Fibroblast of villous mesenchyme (primary cell): Measurements from ENCODE around the gene SUSD5. TPM values are rescaled to one million over a fixed set of nuclear protein-coding genes. Genes with fewer than 3 reads are reported as not detected.
"Not testable (repeated sequence)": the region's sequence is repeated elsewhere in the genome, so short reads cannot be mapped to it uniquely, and the experiment has no call there.

Experiments
- DNase-seq: peaks from one replicate; pipeline ENCODE4 v3.0.0-alpha.2; 2010; ENCODE audit warnings: low read depth
- H3K4me3 ChIP-seq: 2 replicates; pipeline ENCODE4 v1.5.1; 2011; ENCODE audit warnings: low read depth, mild to moderate bottlenecking, low read length
- CTCF ChIP-seq: IDR thresholded peaks from 2 replicates; pipeline ENCODE4 v1.5.1; 2012; ENCODE audit warnings: low read depth, mild to moderate bottlenecking, low read length; ENCODE audit not compliant: insufficient read depth
- small RNA-seq: library from RNA; depleted of rRNA; stranded (forward); fragments of <200 nt; gene quantifications from one replicate; pipeline ENCODE3, GENCODE V24; 2012
- total RNA-seq: library from RNA; depleted of rRNA; stranded (reverse); fragments of >200 nt; gene quantifications from 2 replicates; pipeline ENCODE4 v1.2.3, GENCODE V29; 2012

SUSD5 gene
- total RNA-seq, 1 donor = 2.2 TPM

GRCh38 chr3:33111581-33111980, 107.0 kb downstream of the SUSD5 start:
- DNase-seq = no peak
- no peak for TF ChIP-seq CTCF
- H3K4me3 ChIP-seq = no peak overlapping the region

GRCh38 chr3:33106854-33107253, 111.8 kb downstream of the SUSD5 start:
- not testable (repeated sequence) for DNase-seq, H3K4me3 ChIP-seq

GRCh38 chr3:33105341-33105948, 113.2 kb downstream of the SUSD5 start:
- no peak for TF ChIP-seq CTCF
- H3K4me3 ChIP-seq = no peak overlapping the region
- DNase-seq = no peak

GRCh38 chr3:33104803-33105202, 113.8 kb downstream of the SUSD5 start:
- DNase-seq = no peak
- TF ChIP-seq CTCF = no peak
- H3K4me3 ChIP-seq = no peak overlapping the region

- no peak overlapping the region for H3K4me3 ChIP-seq
- DNase-seq = no peak
- TF ChIP-seq CTCF = no peak
Measured at GRCh38 chr3:33103480-33103879, 115.1 kb downstream of the SUSD5 start.

- H3K4me3 ChIP-seq = no peak overlapping the region
- no peak for DNase-seq
- no peak for TF ChIP-seq CTCF
Measured at GRCh38 chr3:33103034-33103433, 115.6 kb downstream of the SUSD5 start.

GRCh38 chr3:33100229-33100628, 118.4 kb downstream of the SUSD5 start:
- H3K4me3 ChIP-seq = no peak overlapping the region
- no peak for TF ChIP-seq CTCF
- DNase-seq = no peak

Small RNAs within 50 kb of the gene (small RNA-seq; reads per million reads assigned to genes)
- not detected for gene AC123900.1
- not detected for gene RN7SL296P

Other genes with a start within 250 kb of the SUSD5 start
- 49.3 and 63.5 TPM in 2 replicates for gene GLB1, start 121.7 kb downstream of the SUSD5 start, total RNA-seq
- 4.8 and 7.3 TPM in 2 replicates for gene TMPPE, start 121.7 kb downstream of the SUSD5 start, total RNA-seq
- gene CRTAP, start 104.8 kb downstream of the SUSD5 start, total RNA-seq = 145 and 196 TPM in 2 replicates
- gene FBXL2, start 58.6 kb upstream of the SUSD5 start, total RNA-seq = 12.6 and 16.8 TPM in 2 replicates
- gene UBP1, start 221.6 kb upstream of the SUSD5 start, total RNA-seq = 70.9 and 79.5 TPM in 2 replicates